ENCODE results near the gene PIK3AP1. TPM values are rescaled to one million over a fixed set of nuclear protein-coding genes. Genes with fewer than 3 reads are reported as not detected.

Gene PIK3AP1
- total and polyA plus RNA-seq, 2 of the 8 experiments (the other 6 are each of a cell fraction or from before 2014, with no cell fraction given): 1.9 to 4.5 TPM

- TF ChIP-seq HDAC6 (IDR thresholded peaks at IDR 0.05; ENCODE audit: low read depth, low read length) (no peak), EZH2 (IDR thresholded peaks at IDR 0.05; ENCODE audit: low read depth, low read length, severe bottlenecking) (no peak), HDAC2 (IDR thresholded peaks at IDR 0.05; ENCODE audit: borderline replicate concordance in 1 of 2, low read depth in 2 of 2, low read length in 2 of 2) (no peak)
Observed at GRCh38 chr10:96684826-96685225, 35.5 kb downstream of the PIK3AP1 start (continued).

Data from H1 (cell line).